Muscle layer of colon (tissue), 2 donors: Measurements from ENCODE around the gene SSC4D.
"Not testable (repeated sequence)": the region's sequence is repeated elsewhere in the genome, so short reads cannot be mapped to it uniquely, and the experiment has no call there.

Source experiments
- H3K27ac ChIP-seq: one replicate; pipeline ENCODE4 v1.7.0; 2013; ENCODE audit warnings: low read depth, mild to moderate bottlenecking, low read length, moderate library complexity
- H3K27me3 ChIP-seq, 2 donors: one replicate each; pipeline ENCODE4 v1.7.0; 2013; ENCODE audit warnings: low read length in 2 of 2, mild to moderate bottlenecking in 2 of 2; ENCODE audit not compliant: insufficient read depth in 2 of 2, control insufficient read depth in 1 of 2
- H3K36me3 ChIP-seq: one replicate; pipeline ENCODE4 v1.7.0; 2013; ENCODE audit warnings: mild to moderate bottlenecking, low read length; ENCODE audit not compliant: insufficient read depth
- H3K4me1 ChIP-seq: one replicate; pipeline ENCODE4 v1.7.0; 2013; ENCODE audit warnings: mild to moderate bottlenecking, low read length; ENCODE audit not compliant: insufficient read depth
- H3K4me3 ChIP-seq, 2 donors: one replicate each; pipeline ENCODE4 v1.7.0; 2013; ENCODE audit warnings: low read length in 2 of 2, low read depth in 1 of 2, mild to moderate bottlenecking in 1 of 2, moderate library complexity in 1 of 2
- H3K9ac ChIP-seq: one replicate; pipeline ENCODE4 v1.7.0; 2013; ENCODE audit warnings: low read length
- H3K9me3 ChIP-seq: one replicate; pipeline ENCODE4 v1.7.0; 2013; ENCODE audit warnings: mild to moderate bottlenecking, low read length
- donor health status: abdominal sarcoma.
- donor health status: Adenocarcinoma of cecum.

Gene SSC4D

GRCh38 chr7:76395605-76395964 is 13.9 kb downstream of the SSC4D start:
- H3K27me3 ChIP-seq, H3K36me3 ChIP-seq, H3K9ac ChIP-seq, H3K4me3 ChIP-seq, H3K9me3 ChIP-seq, H3K27ac ChIP-seq: not testable (repeated sequence)
- peaks cover 19% of the 10 kb centered on the region for H3K4me1 ChIP-seq

- Histone ChIP-seq H3K9me3 (no peaks in the 10 kb centered on the region), H3K4me1 (peaks cover 19% of the 10 kb centered on the region), H3K27ac (no peak overlapping the region), H3K27me3 (no peaks in the 10 kb centered on the region), H3K36me3 (no peaks in the 10 kb centered on the region), H3K9ac (no peak overlapping the region), H3K4me3 (no peak overlapping the region)
Observed at GRCh38 chr7:76394957-76395356, 14.5 kb downstream of the SSC4D start.

GRCh38 chr7:76393116-76394031 is 16.1 kb downstream of the SSC4D start:
- H3K36me3 ChIP-seq: no peaks in the 10 kb centered on the region

GRCh38 chr7:76392531-76393115 is 16.9 kb downstream of the SSC4D start:
- H3K27ac ChIP-seq: peak overlapping the region; percentile 50
- H3K9me3 ChIP-seq: no peaks in the 10 kb centered on the region
- peaks cover 16% of the 10 kb centered on the region for H3K4me1 ChIP-seq
- no peaks in the 10 kb centered on the region for H3K36me3 ChIP-seq
- no peaks in the 10 kb centered on the region for H3K27me3 ChIP-seq
- peak overlapping the region; percentile 20 to 70 for H3K4me3 ChIP-seq
- H3K9ac ChIP-seq: no peak overlapping the region

More at GRCh38 chr7:76393116-76394031, 16.1 kb downstream of the SSC4D start:
- H3K27me3 ChIP-seq: no peaks in the 10 kb centered on the region
- H3K4me3 ChIP-seq: peak overlapping the region; percentile 53 to 70
- H3K9me3 ChIP-seq: no peaks in the 10 kb centered on the region
- H3K9ac ChIP-seq: peak overlapping the region; percentile 21
- H3K27ac ChIP-seq: peak overlapping the region; percentile 79
- peaks cover 19% of the 10 kb centered on the region for H3K4me1 ChIP-seq

GRCh38 chr7:76390092-76390491 is 19.4 kb downstream of the SSC4D start:
- no peak overlapping the region for H3K27ac ChIP-seq
- peaks cover 6% of the 10 kb centered on the region for H3K4me1 ChIP-seq
- no peak overlapping the region for H3K9ac ChIP-seq
- H3K36me3 ChIP-seq: no peaks in the 10 kb centered on the region
- no peaks in the 10 kb centered on the region for H3K9me3 ChIP-seq
- H3K27me3 ChIP-seq: no peaks in the 10 kb centered on the region
- no peak overlapping the region for H3K4me3 ChIP-seq

- not testable (repeated sequence) for H3K4me3 ChIP-seq, H3K9ac ChIP-seq, H3K36me3 ChIP-seq, H3K9me3 ChIP-seq, H3K27ac ChIP-seq, H3K27me3 ChIP-seq, H3K4me1 ChIP-seq
Observed at GRCh38 chr7:76387789-76388188, 21.7 kb downstream of the SSC4D start.

- H3K36me3 ChIP-seq: no peaks in the 10 kb centered on the region
- H3K4me3 ChIP-seq: no peak overlapping the region
- H3K27me3 ChIP-seq: no peaks in the 10 kb centered on the region
- no peak overlapping the region for H3K27ac ChIP-seq
- H3K9me3 ChIP-seq: no peaks in the 10 kb centered on the region
- no peaks in the 10 kb centered on the region for H3K4me1 ChIP-seq
- H3K9ac ChIP-seq: no peak overlapping the region
Observed at GRCh38 chr7:76386691-76387260, 22.7 kb downstream of the SSC4D start.

GRCh38 chr7:76383089-76383944 is 26.2 kb downstream of the SSC4D start:
- no peaks in the 10 kb centered on the region for H3K27me3 ChIP-seq
- no peak overlapping the region for H3K4me3 ChIP-seq
- H3K9ac ChIP-seq: no peak overlapping the region
- no peaks in the 10 kb centered on the region for H3K9me3 ChIP-seq
- H3K36me3 ChIP-seq: no peaks in the 10 kb centered on the region
- H3K27ac ChIP-seq: no peak overlapping the region
- H3K4me1 ChIP-seq: peaks cover 8% of the 10 kb centered on the region

GRCh38 chr7:76381814-76382213 is 27.7 kb downstream of the SSC4D start:
- Histone ChIP-seq H3K36me3 (no peaks in the 10 kb centered on the region), H3K4me1 (peaks cover 8% of the 10 kb centered on the region), H3K9ac (no peak overlapping the region), H3K27me3 (no peaks in the 10 kb centered on the region), H3K27ac (no peak overlapping the region), H3K4me3 (no peak overlapping the region), H3K9me3 (no peaks in the 10 kb centered on the region)

GRCh38 chr7:76380623-76380966 is 28.9 kb downstream of the SSC4D start:
- Histone ChIP-seq H3K4me1 (peaks cover 8% of the 10 kb centered on the region), H3K9ac (no peak overlapping the region), H3K4me3 (peak overlapping the region in 1 of 2 donors; percentile 58)

More at GRCh38 chr7:76380623-76380966, 28.9 kb downstream of the SSC4D start:
- Histone ChIP-seq H3K36me3 (no peaks in the 10 kb centered on the region), H3K9me3 (no peaks in the 10 kb centered on the region), H3K27ac (peak overlapping the region; percentile 94), H3K27me3 (no peaks in the 10 kb centered on the region)
